C4-2B (cell line): ENCODE results near the gene EPB41L2.

Experiments
- CTCF ChIP-seq: fragments of 450-650 bp; conservative IDR thresholded peaks from 2 replicates; pipeline ENCODE4 v1.5.1; 2017; ENCODE audit warnings: mild to moderate bottlenecking
- ZFX ChIP-seq: fragments of 450-650 bp; IDR thresholded peaks from 2 replicates; pipeline ENCODE4 v1.6.1; 2017

- TF ChIP-seq CTCF: no peak
- TF ChIP-seq ZFX: no peak
Measured at GRCh38 chr6:131026243-131026642, 36.8 kb downstream of the EPB41L2 start.
